NCI-H82 treated with DMSO at 0.1 percent for 48 hours (cell line): ENCODE results near the gene GALNT15.

Experiments
- DNase-seq: peaks from one replicate; lab custom pipeline; 2025; ENCODE audit not compliant: unreplicated experiment; lab: John Stamatoyannopoulos, UW

GALNT15 gene

GRCh38 chr3:16186565-16186964 lies 12.1 kb downstream of the GALNT15 start:
- no peak for DNase-seq

- no peak for DNase-seq
Observed at GRCh38 chr3:16187213-16187790, 12.8 kb downstream of the GALNT15 start.

GRCh38 chr3:16188071-16188470 lies 13.6 kb downstream of the GALNT15 start:
- DNase-seq, result no peak

GRCh38 chr3:16189201-16189600 lies 14.7 kb downstream of the GALNT15 start:
- DNase-seq, result no peak

GRCh38 chr3:16190704-16191103 lies 16.2 kb downstream of the GALNT15 start:
- no peak for DNase-seq

GRCh38 chr3:16191591-16191990 lies 17.1 kb downstream of the GALNT15 start:
- DNase-seq, result no peak

GRCh38 chr3:16192176-16192811 lies 17.8 kb downstream of the GALNT15 start:
- DNase-seq, result no peak

GRCh38 chr3:16198427-16198826 lies 23.9 kb downstream of the GALNT15 start:
- no peak for DNase-seq

GRCh38 chr3:16199769-16200168 lies 25.3 kb downstream of the GALNT15 start:
- no peak for DNase-seq

GRCh38 chr3:16200411-16200810 lies 25.9 kb downstream of the GALNT15 start:
- no peak for DNase-seq

GRCh38 chr3:16203031-16203430 lies 28.6 kb downstream of the GALNT15 start:
- DNase-seq, result no peak

GRCh38 chr3:16203671-16204629 lies 29.5 kb downstream of the GALNT15 start:
- DNase-seq, result no peak

GRCh38 chr3:16204751-16205150 lies 30.3 kb downstream of the GALNT15 start:
- DNase-seq, result no peak

- DNase-seq, result no peak
Observed at GRCh38 chr3:16205156-16205870, 30.8 kb downstream of the GALNT15 start.

- no peak for DNase-seq
Observed at GRCh38 chr3:16207031-16207430, 32.6 kb downstream of the GALNT15 start.

- no peak for DNase-seq
Observed at GRCh38 chr3:16211176-16211904, 36.9 kb downstream of the GALNT15 start.

- no peak for DNase-seq
Observed at GRCh38 chr3:16214366-16214765, 39.9 kb downstream of the GALNT15 start.

- no peak for DNase-seq
Observed at GRCh38 chr3:16216373-16216935, 42.0 kb downstream of the GALNT15 start.

GRCh38 chr3:16219777-16220176 lies 45.3 kb downstream of the GALNT15 start:
- no peak for DNase-seq

- no peak for DNase-seq
Observed at GRCh38 chr3:16221990-16222389, 47.5 kb downstream of the GALNT15 start.
